ENCODE data around the gene CMTM6.

- TF ChIP-seq EZH2 (IDR thresholded peaks at IDR 0.05): no peak
- 0 out of 2 replicates have a peak, but pooled peaks have one; percentile 3 for TF ChIP-seq POLR2AphosphoS5 (IDR thresholded peaks at IDR 0.05; ENCODE audit: borderline replicate concordance, low read depth, low read length)
- TF ChIP-seq FOXP2 (optimal IDR thresholded peaks at IDR 0.05; ENCODE audit: control extremely low read depth, extremely low read length, insufficient read depth): no peak
Measured at GRCh38 chr3:32502946-32503286, 264 bp upstream of the CMTM6 start.

Data from SK-N-MC (cell line).